ENCODE measurements around the gene CHD5.

GRCh38 chr1:6106321-6106731 lies 73.8 kb downstream of the CHD5 start:
- TF ChIP-seq POLR2AphosphoS5 (IDR thresholded peaks at IDR 0.05; ENCODE audit: borderline replicate concordance, low read depth, low read length) (no peak), EZH2 (IDR thresholded peaks at IDR 0.05) (no peak), FOXP2 (optimal IDR thresholded peaks at IDR 0.05; ENCODE audit: control extremely low read depth, extremely low read length, insufficient read depth) (no peak)
